Dendritic cell treated with granulocyte-macrophage colony-stimulating factor and Interleukin-4, amounts not matched to agents 40 ng/mL and 50 ng/mL, for 4 days (primary cell): Measurements from ENCODE around the gene BLOC1S1.

Experiments
- H3K27ac Mint-ChIP-seq: one replicate; pipeline ENCODE4 v1.8.0; 2022; ENCODE audit warnings: mild to moderate bottlenecking, mixed read lengths
- H3K27me3 Mint-ChIP-seq: one replicate; pipeline ENCODE4 v1.8.0; 2022; ENCODE audit warnings: mild to moderate bottlenecking, mixed read lengths
- H3K36me3 Mint-ChIP-seq: one replicate; pipeline ENCODE4 v1.8.0; 2022; ENCODE audit warnings: low read depth, mixed read lengths
- H3K4me1 Mint-ChIP-seq: one replicate; pipeline ENCODE4 v1.8.0; 2022; ENCODE audit warnings: low read depth, mixed read lengths
- H3K4me3 Mint-ChIP-seq: one replicate; pipeline ENCODE4 v1.8.0; 2022; ENCODE audit warnings: mild to moderate bottlenecking, moderate library complexity, mixed read lengths
- H3K9me3 Mint-ChIP-seq: one replicate; pipeline ENCODE4 v1.8.0; 2022; ENCODE audit warnings: mixed read lengths
- intact Hi-C: fragments of 100-400 bp; cut with micrococcal nuclease; formaldehyde crosslinking; loops from one replicate; pipeline ENCODE4 v1.15.0; 2022

The BLOC1S1 gene

GRCh38 chr12:55722948-55723347, 7.1 kb downstream of the BLOC1S1 start:
- Mint-ChIP-seq H3K9me3 (no peaks in the 10 kb centered on the region), H3K27me3 (no peaks in the 10 kb centered on the region), H3K36me3 (peaks cover 79% of the 10 kb centered on the region), H3K4me3 (no peak overlapping the region), H3K27ac (no peak overlapping the region), H3K4me1 (peaks cover 66% of the 10 kb centered on the region)
- intact Hi-C loops: no loop called here

- H3K4me1 Mint-ChIP-seq: peaks cover 59% of the 10 kb centered on the region
- H3K4me3 Mint-ChIP-seq: no peak overlapping the region
- H3K36me3 Mint-ChIP-seq: peaks cover 77% of the 10 kb centered on the region
- no peaks in the 10 kb centered on the region for H3K9me3 Mint-ChIP-seq
- no peak overlapping the region for H3K27ac Mint-ChIP-seq
- no peaks in the 10 kb centered on the region for H3K27me3 Mint-ChIP-seq
- intact Hi-C loops: loop anchor here (1.0 kb wide), 1 partner anchor 14 kb away; no protein-coding TSS in a partner anchor
Observed at GRCh38 chr12:55723516-55724225, 7.8 kb downstream of the BLOC1S1 start.

- intact Hi-C loops: loop anchor here (1.0 kb wide), 1 partner anchor 13 kb away; no protein-coding TSS in a partner anchor
- Mint-ChIP-seq H3K9me3 (no peaks in the 10 kb centered on the region), H3K27ac (peak overlapping the region; percentile 56), H3K4me3 (peak overlapping the region; percentile 5), H3K27me3 (no peaks in the 10 kb centered on the region), H3K4me1 (peaks cover 52% of the 10 kb centered on the region), H3K36me3 (peaks cover 73% of the 10 kb centered on the region)
Observed at GRCh38 chr12:55724226-55724939, 8.5 kb downstream of the BLOC1S1 start.

- H3K4me3 Mint-ChIP-seq: peak overlapping the region; percentile 5
- H3K27ac Mint-ChIP-seq: peak overlapping the region; percentile 56
- H3K4me1 Mint-ChIP-seq: peaks cover 53% of the 10 kb centered on the region
- intact Hi-C loops: loop anchor here (1.0 kb wide), 1 partner anchor 12 kb away; no protein-coding TSS in a partner anchor
- no peaks in the 10 kb centered on the region for H3K9me3 Mint-ChIP-seq
- no peaks in the 10 kb centered on the region for H3K27me3 Mint-ChIP-seq
- H3K36me3 Mint-ChIP-seq: peaks cover 73% of the 10 kb centered on the region
Observed at GRCh38 chr12:55724940-55725309, 9.1 kb downstream of the BLOC1S1 start.

GRCh38 chr12:55725556-55725955, 9.7 kb downstream of the BLOC1S1 start:
- Mint-ChIP-seq H3K4me3 (peak overlapping the region; percentile 17), H3K27me3 (no peaks in the 10 kb centered on the region), H3K36me3 (peaks cover 73% of the 10 kb centered on the region), H3K9me3 (no peaks in the 10 kb centered on the region), H3K4me1 (peaks cover 59% of the 10 kb centered on the region), H3K27ac (peak overlapping the region; percentile 56)
- intact Hi-C loops: no loop called here

- peak overlapping the region; percentile 93 for H3K4me3 Mint-ChIP-seq
- peaks cover 78% of the 10 kb centered on the region for H3K36me3 Mint-ChIP-seq
- no peaks in the 10 kb centered on the region for H3K27me3 Mint-ChIP-seq
- peaks cover 63% of the 10 kb centered on the region for H3K4me1 Mint-ChIP-seq
- peak overlapping the region; percentile 90 for H3K27ac Mint-ChIP-seq
- intact Hi-C loops: no loop called here
- no peaks in the 10 kb centered on the region for H3K9me3 Mint-ChIP-seq
Observed at GRCh38 chr12:55726971-55727370, 11.1 kb downstream of the BLOC1S1 start.

DNA sequence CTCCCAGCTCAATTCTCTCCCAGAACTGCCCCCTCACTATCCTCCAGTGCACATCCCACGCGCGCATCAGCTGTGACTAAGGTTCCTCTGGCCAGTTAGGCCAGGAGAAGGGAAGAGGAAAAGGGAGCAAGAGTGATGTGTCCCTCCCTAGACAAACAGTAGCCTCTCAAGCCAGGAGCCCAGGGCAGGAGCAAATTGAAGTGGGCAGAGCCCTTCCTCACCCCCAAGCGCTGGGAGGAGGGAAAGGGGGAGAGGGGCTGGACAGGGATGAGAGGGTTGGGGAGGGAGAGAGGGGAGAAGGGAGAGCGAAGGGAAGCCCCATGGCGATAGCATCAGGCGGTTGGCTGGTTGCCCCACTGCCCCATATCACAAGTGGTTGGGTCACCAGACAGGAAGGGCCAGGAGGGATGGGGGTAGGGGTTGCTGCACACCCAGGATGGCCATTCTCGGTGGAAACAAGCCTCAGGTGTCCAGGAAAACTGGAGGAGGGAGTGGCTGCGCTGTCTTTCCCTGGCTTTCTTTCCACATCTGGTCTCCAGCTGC, 11.9 kb downstream of the BLOC1S1 start:
- peak overlapping the region; percentile 93 for H3K4me3 Mint-ChIP-seq
- intact Hi-C loops: no loop called here
- H3K4me1 Mint-ChIP-seq: peaks cover 71% of the 10 kb centered on the region
- H3K27me3 Mint-ChIP-seq: peaks cover 1% of the 10 kb centered on the region
- H3K27ac Mint-ChIP-seq: peak overlapping the region; percentile 90
- peaks cover 85% of the 10 kb centered on the region for H3K36me3 Mint-ChIP-seq
- no peaks in the 10 kb centered on the region for H3K9me3 Mint-ChIP-seq

GRCh38 chr12:55728186-55728938, 12.5 kb downstream of the BLOC1S1 start:
- H3K4me1 Mint-ChIP-seq: peaks cover 74% of the 10 kb centered on the region
- no peaks in the 10 kb centered on the region for H3K9me3 Mint-ChIP-seq
- H3K27ac Mint-ChIP-seq: peak overlapping the region; percentile 90
- H3K27me3 Mint-ChIP-seq: peaks cover 1% of the 10 kb centered on the region
- H3K36me3 Mint-ChIP-seq: peaks cover 80% of the 10 kb centered on the region
- intact Hi-C loops: no loop called here
- peak overlapping the region; percentile 93 for H3K4me3 Mint-ChIP-seq

- Mint-ChIP-seq H3K9me3 (no peaks in the 10 kb centered on the region), H3K4me1 (peaks cover 67% of the 10 kb centered on the region), H3K36me3 (peaks cover 72% of the 10 kb centered on the region), H3K27ac (peak within 1 kb of the TSS; percentile 90), H3K27me3 (peaks cover 1% of the 10 kb centered on the region), H3K4me3 (peak within 1 kb of the TSS; percentile 93)
- intact Hi-C loops: loop anchor here (1.0 kb wide), 1 partner anchor 8 kb away; no protein-coding TSS in a partner anchor
Observed at GRCh38 chr12:55728939-55729818, 13.3 kb downstream of the BLOC1S1 start, which contains the start of gene CD63. TSS of gene CD63 (minus strand) at chr12:55729009. CDS start at chr12:55728341, 668 bp downstream.

DNA sequence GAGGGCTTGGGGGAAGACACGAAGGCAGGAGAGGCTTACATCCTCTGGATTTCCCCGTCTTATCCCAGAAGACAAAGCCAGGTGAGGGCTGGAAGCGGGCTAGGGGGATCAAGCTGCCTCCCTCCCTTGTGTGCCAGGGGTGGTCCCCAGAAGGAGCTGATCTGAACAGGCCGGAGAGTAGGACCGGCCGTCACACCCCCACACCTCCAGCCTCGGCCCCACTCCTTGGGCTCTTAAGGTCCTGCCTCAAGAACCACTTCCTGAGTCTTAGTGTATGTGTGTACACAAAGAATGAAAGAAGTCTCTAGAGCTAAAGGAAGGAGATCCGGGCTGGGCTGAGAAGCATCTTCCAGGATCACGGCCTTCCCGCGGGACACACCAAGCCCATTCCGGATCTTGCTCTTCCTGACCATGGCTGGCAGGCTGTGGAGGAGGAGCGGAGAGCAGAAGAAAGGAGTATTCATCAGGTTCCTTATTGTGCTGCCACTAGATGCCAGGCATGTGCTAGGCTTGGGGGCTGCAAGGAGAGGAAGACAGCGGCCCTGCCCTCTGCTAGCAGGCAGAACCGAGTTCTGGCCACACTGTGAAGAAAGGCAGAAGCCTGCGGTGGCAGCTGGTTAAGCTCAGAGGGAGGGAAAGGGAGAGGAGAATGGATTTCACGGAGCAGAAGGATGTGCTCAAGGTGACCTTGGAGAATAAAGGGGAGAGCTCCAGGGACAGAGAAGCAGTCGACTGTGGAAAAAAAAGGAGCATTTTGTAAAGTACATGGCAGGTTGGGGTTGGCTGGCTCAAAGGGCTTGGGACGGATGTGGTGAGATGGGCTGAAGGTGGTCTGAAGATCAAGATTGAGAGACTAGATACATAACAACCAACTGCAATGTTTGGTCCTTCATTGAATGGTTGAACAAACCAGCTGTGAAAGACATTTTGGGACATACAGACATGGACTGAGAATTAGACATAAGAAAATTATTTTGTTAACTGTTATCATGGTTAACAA, 14.3 kb downstream of the BLOC1S1 start:
- peaks cover 1% of the 10 kb centered on the region for H3K27me3 Mint-ChIP-seq
- peaks cover 63% of the 10 kb centered on the region for H3K36me3 Mint-ChIP-seq
- intact Hi-C loops: loop anchor here (1.0 kb wide), 1 partner anchor 7 kb away; no protein-coding TSS in a partner anchor
- peak overlapping the region; percentile 90 for H3K27ac Mint-ChIP-seq
- H3K4me1 Mint-ChIP-seq: peaks cover 60% of the 10 kb centered on the region
- peak overlapping the region; percentile 93 for H3K4me3 Mint-ChIP-seq
- H3K9me3 Mint-ChIP-seq: no peaks in the 10 kb centered on the region

DNA sequence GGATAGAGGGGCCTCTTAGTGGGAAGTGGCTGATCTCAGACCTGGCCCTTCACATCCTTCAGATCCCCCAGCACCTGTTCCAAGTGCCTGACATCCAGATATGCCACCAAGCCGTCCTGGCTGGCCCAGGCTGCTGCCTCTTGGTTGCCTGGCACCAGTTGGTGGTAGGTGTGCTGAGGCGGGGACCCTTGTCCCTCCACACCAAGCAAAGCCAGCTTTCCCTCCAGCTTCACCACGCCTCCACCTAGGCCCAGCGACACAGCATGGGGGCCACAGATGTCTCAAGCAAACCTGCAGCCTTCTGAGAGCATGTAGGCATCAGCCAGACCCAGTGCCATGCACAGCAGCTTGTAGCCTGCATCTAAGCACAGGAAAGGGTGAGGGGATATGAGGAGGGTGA, 16.4 kb downstream of the BLOC1S1 start:
- H3K4me1 Mint-ChIP-seq: peaks cover 44% of the 10 kb centered on the region
- peaks cover 41% of the 10 kb centered on the region for H3K36me3 Mint-ChIP-seq
- H3K9me3 Mint-ChIP-seq: no peaks in the 10 kb centered on the region
- H3K4me3 Mint-ChIP-seq: no peak overlapping the region
- H3K27me3 Mint-ChIP-seq: peaks cover 1% of the 10 kb centered on the region
- H3K27ac Mint-ChIP-seq: no peak overlapping the region
- intact Hi-C loops: no loop called here

- H3K36me3 Mint-ChIP-seq: peaks cover 33% of the 10 kb centered on the region
- H3K27ac Mint-ChIP-seq: no peak overlapping the region
- peaks cover 46% of the 10 kb centered on the region for H3K4me1 Mint-ChIP-seq
- intact Hi-C loops: no loop called here
- no peaks in the 10 kb centered on the region for H3K9me3 Mint-ChIP-seq
- peaks cover 1% of the 10 kb centered on the region for H3K27me3 Mint-ChIP-seq
- no peak overlapping the region for H3K4me3 Mint-ChIP-seq
Observed at GRCh38 chr12:55733021-55733555, 17.2 kb downstream of the BLOC1S1 start.
